ENCODE data around the gene CENPT. TPM values are rescaled to one million over a fixed set of nuclear protein-coding genes. Genes with fewer than 3 reads are reported as not detected.

CENPT gene
- total and polyA plus RNA-seq, 2 of the 13 experiments (the other 11 are each of a cell fraction or from before 2014, with no cell fraction given): 40.9 to 43.3 TPM

DNA sequence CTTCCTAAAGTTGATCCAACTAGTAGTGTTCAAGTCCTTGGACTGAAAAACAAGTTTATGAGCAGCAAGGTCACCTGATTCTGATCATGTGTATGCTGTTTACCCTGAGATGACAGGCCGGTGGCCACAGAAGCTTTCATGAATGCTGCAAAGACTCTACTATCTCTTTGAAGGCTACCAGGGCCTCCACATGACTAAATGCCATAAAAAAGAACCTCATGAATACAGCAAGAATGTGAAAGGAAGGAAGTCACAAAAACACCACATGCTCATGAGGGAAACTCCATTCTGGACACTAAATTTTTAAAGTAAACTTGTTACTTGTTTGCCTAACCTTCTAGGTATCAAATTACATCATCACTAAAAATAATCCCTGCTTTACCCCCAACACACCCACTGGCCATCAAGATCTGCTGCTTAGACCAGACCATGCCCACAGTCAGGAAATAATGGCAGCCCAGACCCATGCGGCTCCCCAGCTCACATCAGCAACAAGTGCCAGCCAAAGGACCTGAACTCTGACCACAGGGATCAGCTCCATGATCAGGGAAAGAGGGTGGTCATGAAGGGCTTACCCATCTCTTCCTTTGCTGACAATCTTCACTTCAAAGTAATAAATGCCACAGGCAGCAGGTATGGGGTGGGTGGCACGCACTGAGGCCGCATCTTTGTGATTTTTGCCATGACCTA lies 42.5 kb downstream of the CENPT start (continued):
- TF ChIP-seq, protein P1, sequence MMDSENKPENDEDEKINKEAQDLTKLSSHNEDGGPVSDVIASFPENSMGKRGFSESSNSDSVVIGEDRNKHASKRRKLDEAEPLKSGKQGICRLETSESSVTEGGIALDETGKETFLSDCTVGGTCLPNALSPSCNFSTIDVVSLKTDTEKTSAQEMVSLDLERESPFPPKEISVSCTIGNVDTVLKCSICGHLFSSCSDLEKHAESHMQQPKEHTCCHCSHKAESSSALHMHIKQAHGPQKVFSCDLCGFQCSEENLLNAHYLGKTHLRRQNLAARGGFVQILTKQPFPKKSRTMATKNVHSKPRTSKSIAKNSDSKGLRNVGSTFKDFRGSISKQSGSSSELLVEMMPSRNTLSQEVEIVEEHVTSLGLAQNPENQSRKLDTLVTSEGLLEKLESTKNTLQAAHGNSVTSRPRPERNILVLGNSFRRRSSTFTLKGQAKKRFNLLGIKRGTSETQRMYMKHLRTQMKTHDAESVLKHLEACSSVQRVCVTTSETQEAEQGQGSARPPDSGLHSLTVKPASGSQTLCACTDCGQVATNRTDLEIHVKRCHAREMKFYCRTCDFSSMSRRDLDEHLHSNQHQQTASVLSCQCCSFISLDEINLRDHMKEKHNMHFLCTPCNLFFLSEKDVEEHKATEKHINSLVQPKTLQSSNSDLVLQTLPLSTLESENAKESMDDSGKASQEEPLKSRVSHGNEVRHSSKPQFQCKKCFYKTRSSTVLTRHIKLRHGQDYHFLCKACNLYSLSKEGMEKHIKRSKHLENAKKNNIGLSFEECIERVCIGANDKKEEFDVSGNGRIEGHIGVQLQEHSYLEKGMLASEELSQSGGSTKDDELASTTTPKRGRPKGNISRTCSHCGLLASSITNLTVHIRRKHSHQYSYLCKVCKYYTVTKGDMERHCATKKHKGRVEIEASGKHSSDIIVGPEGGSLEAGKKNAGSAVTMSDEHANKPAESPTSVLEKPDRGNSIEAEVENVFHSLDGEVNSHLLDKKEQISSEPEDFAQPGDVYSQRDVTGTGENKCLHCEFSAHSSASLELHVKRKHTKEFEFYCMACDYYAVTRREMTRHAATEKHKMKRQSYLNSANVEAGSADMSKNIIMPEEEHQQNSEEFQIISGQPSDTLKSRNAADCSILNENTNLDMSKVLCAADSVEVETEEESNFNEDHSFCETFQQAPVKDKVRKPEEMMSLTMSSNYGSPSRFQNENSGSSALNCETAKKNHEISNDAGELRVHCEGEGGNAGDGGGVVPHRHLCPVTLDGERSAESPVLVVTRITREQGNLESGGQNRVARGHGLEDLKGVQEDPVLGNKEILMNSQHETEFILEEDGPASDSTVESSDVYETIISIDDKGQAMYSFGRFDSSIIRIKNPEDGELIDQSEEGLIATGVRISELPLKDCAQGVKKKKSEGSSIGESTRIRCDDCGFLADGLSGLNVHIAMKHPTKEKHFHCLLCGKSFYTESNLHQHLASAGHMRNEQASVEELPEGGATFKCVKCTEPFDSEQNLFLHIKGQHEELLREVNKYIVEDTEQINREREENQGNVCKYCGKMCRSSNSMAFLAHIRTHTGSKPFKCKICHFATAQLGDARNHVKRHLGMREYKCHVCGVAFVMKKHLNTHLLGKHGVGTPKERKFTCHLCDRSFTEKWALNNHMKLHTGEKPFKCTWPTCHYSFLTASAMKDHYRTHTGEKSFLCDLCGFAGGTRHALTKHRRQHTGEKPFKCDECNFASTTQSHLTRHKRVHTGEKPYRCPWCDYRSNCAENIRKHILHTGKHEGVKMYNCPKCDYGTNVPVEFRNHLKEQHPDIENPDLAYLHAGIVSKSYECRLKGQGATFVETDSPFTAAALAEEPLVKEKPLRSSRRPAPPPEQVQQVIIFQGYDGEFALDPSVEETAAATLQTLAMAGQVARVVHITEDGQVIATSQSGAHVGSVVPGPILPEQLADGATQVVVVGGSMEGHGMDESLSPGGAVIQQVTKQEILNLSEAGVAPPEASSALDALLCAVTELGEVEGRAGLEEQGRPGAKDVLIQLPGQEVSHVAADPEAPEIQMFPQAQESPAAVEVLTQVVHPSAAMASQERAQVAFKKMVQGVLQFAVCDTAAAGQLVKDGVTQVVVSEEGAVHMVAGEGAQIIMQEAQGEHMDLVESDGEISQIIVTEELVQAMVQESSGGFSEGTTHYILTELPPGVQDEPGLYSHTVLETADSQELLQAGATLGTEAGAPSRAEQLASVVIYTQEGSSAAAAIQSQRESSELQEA (CRISPR knock-in tag; IDR thresholded peaks at IDR 0.05; ENCODE audit: not compliant biosample characterization): no peak
- TF ChIP-seq, protein P2, sequence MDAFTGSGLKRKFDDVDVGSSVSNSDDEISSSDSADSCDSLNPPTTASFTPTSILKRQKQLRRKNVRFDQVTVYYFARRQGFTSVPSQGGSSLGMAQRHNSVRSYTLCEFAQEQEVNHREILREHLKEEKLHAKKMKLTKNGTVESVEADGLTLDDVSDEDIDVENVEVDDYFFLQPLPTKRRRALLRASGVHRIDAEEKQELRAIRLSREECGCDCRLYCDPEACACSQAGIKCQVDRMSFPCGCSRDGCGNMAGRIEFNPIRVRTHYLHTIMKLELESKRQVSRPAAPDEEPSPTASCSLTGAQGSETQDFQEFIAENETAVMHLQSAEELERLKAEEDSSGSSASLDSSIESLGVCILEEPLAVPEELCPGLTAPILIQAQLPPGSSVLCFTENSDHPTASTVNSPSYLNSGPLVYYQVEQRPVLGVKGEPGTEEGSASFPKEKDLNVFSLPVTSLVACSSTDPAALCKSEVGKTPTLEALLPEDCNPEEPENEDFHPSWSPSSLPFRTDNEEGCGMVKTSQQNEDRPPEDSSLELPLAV (CRISPR knock-in tag; conservative IDR thresholded peaks at IDR 0.05; ENCODE audit: low read depth): no peak
- TF ChIP-seq, protein P3, sequence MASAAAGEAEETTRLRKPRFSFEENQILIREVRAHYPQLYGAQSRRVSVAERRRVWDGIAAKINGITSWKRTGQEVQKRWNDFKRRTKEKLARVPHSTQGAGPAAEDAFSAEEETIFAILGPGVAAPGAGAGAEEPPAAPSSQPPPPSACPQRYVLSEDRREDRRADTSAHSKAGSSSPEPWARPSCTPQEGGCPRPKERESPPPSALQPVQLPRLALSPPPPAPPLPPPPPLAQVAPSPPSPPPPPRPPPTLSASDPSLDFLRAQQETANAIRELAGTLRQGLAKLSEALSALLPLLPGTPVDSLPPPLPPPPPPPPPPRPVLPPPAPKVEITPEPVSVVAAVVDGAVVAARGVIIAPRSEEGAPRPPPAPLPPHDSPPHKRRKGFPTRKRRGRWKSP (CRISPR knock-in tag; IDR thresholded peaks at IDR 0.05): peak; percentile 49; the same call in 1 of the 2 replicates
- TF ChIP-seq, protein P4, sequence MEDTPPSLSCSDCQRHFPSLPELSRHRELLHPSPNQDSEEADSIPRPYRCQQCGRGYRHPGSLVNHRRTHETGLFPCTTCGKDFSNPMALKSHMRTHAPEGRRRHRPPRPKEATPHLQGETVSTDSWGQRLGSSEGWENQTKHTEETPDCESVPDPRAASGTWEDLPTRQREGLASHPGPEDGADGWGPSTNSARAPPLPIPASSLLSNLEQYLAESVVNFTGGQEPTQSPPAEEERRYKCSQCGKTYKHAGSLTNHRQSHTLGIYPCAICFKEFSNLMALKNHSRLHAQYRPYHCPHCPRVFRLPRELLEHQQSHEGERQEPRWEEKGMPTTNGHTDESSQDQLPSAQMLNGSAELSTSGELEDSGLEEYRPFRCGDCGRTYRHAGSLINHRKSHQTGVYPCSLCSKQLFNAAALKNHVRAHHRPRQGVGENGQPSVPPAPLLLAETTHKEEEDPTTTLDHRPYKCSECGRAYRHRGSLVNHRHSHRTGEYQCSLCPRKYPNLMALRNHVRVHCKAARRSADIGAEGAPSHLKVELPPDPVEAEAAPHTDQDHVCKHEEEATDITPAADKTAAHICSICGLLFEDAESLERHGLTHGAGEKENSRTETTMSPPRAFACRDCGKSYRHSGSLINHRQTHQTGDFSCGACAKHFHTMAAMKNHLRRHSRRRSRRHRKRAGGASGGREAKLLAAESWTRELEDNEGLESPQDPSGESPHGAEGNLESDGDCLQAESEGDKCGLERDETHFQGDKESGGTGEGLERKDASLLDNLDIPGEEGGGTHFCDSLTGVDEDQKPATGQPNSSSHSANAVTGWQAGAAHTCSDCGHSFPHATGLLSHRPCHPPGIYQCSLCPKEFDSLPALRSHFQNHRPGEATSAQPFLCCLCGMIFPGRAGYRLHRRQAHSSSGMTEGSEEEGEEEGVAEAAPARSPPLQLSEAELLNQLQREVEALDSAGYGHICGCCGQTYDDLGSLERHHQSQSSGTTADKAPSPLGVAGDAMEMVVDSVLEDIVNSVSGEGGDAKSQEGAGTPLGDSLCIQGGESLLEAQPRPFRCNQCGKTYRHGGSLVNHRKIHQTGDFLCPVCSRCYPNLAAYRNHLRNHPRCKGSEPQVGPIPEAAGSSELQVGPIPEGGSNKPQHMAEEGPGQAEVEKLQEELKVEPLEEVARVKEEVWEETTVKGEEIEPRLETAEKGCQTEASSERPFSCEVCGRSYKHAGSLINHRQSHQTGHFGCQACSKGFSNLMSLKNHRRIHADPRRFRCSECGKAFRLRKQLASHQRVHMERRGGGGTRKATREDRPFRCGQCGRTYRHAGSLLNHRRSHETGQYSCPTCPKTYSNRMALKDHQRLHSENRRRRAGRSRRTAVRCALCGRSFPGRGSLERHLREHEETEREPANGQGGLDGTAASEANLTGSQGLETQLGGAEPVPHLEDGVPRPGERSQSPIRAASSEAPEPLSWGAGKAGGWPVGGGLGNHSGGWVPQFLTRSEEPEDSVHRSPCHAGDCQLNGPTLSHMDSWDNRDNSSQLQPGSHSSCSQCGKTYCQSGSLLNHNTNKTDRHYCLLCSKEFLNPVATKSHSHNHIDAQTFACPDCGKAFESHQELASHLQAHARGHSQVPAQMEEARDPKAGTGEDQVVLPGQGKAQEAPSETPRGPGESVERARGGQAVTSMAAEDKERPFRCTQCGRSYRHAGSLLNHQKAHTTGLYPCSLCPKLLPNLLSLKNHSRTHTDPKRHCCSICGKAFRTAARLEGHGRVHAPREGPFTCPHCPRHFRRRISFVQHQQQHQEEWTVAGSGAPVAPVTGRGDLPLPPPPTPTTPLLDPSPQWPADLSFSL (CRISPR knock-in tag; IDR thresholded peaks at IDR 0.05): 0 out of 2 replicates have a peak, but pooled peaks have one; percentile 37
- TF ChIP-seq, protein P5, sequence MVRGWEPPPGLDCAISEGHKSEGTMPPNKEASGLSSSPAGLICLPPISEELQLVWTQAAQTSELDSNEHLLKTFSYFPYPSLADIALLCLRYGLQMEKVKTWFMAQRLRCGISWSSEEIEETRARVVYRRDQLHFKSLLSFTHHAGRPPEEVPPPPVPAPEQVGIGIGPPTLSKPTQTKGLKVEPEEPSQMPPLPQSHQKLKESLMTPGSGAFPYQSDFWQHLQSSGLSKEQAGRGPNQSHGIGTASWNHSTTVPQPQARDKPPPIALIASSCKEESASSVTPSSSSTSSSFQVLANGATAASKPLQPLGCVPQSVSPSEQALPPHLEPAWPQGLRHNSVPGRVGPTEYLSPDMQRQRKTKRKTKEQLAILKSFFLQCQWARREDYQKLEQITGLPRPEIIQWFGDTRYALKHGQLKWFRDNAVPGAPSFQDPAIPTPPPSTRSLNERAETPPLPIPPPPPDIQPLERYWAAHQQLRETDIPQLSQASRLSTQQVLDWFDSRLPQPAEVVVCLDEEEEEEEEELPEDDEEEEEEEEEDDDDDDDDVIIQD (CRISPR knock-in tag; IDR thresholded peaks at IDR 0.05; ENCODE audit: low read depth): 0 out of 2 replicates have a peak, but pooled peaks have one; percentile 23
- TF ChIP-seq, protein P6, sequence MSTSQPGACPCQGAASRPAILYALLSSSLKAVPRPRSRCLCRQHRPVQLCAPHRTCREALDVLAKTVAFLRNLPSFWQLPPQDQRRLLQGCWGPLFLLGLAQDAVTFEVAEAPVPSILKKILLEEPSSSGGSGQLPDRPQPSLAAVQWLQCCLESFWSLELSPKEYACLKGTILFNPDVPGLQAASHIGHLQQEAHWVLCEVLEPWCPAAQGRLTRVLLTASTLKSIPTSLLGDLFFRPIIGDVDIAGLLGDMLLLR (CRISPR knock-in tag; IDR thresholded peaks at IDR 0.05): no peak
